Hepatic stellate cell (primary cell): ENCODE measurements around the gene CHRM3.

Experiments used
- DNase-seq: peaks from one replicate; pipeline ENCODE4 v3.0.0; 2011; ENCODE audit warnings: low spot score

CHRM3 gene

DNA sequence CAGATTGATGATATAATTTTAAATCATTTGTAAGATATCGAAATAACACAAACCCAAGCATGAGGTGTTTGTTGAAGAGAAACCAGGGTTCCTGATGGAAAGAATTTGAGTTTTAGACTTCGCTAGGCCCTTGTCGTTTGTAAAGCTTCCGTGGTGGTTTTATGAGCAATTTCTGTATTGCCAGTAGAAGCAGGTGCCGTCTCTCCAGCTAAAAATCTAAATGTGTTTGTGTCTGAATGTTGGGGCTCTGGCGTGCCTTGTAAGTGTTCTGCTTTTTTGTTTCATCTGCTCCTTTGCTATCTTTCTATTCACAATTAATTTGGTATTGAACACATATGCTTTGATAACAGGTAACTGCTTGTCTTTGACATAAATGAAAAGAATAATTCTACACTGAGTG is 27.5 kb downstream of the CHRM3 start:
- DNase-seq, result no peak

GRCh38 chr1:239417221-239417620 is 30.9 kb downstream of the CHRM3 start:
- DNase-seq, result no peak

DNA sequence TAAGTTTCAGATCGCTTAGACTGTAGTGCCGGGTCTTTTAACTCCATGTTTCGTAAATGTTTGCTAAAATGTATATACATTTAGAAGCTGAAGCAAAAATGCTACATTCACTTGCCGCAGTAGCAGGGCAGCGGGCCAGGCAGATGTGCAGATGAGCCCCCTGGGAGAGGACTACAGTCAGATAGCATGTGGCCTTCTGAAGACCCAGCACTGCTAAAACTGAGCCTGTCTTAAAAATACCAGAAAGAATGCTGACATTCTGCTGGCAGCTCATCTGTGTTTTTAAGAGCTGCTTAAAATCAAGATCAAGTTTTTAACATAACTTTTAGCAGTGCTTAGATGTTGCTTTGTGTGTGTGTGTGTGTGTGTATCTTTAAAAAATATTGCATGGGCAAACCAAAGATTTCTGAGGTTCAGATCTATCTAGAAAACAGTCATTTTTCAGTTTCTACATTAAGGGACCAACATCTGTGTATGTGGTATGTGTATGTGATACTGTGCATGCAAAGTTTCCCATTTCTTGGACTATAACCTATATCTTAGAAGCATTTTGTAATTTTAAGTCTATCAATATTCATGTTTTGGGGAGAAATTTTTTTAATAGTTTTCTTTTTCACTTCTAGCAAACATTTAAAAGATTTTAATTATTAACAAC is 31.7 kb downstream of the CHRM3 start:
- DNase-seq, result no peak

DNA sequence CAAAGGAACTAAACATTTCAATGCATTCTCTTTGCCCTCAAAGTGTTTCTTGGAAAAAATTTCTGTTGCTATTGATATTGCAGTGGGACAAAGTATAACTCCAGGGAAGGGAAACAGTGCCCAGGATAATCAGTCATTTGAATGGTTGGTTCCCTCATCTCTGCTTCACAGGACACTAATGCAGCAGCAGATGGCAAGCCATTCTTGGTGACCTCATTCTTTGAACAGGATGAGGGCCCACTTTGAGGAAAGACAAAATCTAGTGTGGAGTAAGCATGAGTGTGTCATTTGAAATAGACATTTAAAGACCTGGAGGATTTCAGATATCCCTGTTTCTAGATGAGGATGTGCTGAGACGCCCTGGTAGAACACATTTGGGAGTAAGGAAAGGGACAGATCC is 32.3 kb downstream of the CHRM3 start:
- DNase-seq, result no peak

- DNase-seq, result no peak
Measured at GRCh38 chr1:239421811-239422210, 35.4 kb downstream of the CHRM3 start.

DNA sequence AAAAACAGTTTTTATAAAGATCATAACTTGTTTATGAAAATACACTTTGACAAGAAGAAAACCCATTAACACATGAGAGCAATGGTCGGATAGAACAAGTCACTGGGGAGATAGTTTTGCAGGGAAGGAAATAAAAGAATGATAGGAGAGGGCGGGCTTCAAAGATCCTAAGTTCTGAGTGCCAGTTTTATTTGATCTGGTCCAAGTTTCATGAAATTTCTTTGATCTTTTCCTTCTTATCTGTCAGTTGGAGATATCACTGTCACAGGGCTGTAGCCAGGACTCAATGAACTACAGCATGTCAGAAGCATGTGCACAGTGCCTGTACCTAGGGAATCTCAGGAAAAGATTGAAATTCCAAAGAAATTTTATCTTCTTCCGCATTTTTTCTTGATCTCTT is 36.5 kb downstream of the CHRM3 start:
- DNase-seq, result no peak

- DNase-seq, result no peak
Measured at GRCh38 chr1:239426821-239427475, 40.6 kb downstream of the CHRM3 start.

GRCh38 chr1:239427712-239428111 is 41.3 kb downstream of the CHRM3 start:
- no peak for DNase-seq

DNA sequence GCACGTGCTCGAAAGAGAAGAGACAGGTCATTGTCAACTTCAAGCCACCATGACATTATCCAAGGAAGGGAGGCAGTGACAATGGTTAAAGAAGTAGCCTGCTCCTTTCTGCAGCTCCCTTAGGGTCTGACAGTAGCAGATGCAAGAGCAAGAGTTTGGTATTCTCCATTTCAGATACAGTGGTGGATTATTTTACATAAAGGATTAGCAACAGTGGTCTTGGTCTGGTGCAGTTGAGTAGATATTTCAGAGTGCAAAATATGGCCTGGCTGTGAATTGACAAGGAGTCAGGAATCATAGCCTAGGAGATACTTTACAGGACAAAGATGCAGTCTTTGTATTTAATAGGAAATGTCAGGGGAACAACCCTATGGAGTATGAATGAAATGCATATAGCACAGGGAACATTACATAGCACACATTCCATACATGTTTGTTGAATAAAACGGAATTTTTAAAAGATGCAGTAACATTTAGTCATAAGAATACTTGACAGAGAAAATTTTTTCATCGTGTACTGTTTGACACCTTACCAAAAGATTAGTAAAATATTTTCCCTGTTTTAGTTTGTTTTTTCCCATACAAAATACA is 41.8 kb downstream of the CHRM3 start:
- no peak for DNase-seq

GRCh38 chr1:239429163-239429562 is 42.8 kb downstream of the CHRM3 start:
- DNase-seq, result no peak

GRCh38 chr1:239432255-239432654 is 45.9 kb downstream of the CHRM3 start:
- DNase-seq, result no peak

- no peak for DNase-seq
Measured at GRCh38 chr1:239434181-239434580, 47.8 kb downstream of the CHRM3 start.
